HG03558 (cell line): ENCODE measurements around the gene CRACR2B.

ENCODE experiments used
- ATAC-seq: cut with Tn5 transposase; IDR thresholded peaks from one replicate; pipeline ENCODE4 v1.9.1; 2021; ENCODE audit warnings: moderate number of reproducible peaks; ENCODE audit not compliant: unreplicated experiment; ENCODE audit errors: extremely low read depth

The CRACR2B gene

GRCh38 chr11:824942-825341, 2.8 kb upstream of the CRACR2B start:
- ATAC-seq, result no peak

- ATAC-seq, result no peak
These were observed 2.1 kb upstream of the CRACR2B start for GRCh38 chr11:825366-826226.

GRCh38 chr11:826227-826621, 1.5 kb upstream of the CRACR2B start:
- no peak for ATAC-seq

- no peak for ATAC-seq
These were observed 928 bp upstream of the CRACR2B start for GRCh38 chr11:826836-827145.

- ATAC-seq, result no peak
These were observed 398 bp upstream of the CRACR2B start for GRCh38 chr11:827146-827896.

GRCh38 chr11:828506-829175, 922 bp downstream of the CRACR2B start:
- ATAC-seq, result no peak

- ATAC-seq, result no peak
These were observed 1.6 kb downstream of the CRACR2B start for GRCh38 chr11:829176-829846.

GRCh38 chr11:829847-830294, 2.2 kb downstream of the CRACR2B start:
- no peak for ATAC-seq

- no peak for ATAC-seq
These were observed 2.8 kb downstream of the CRACR2B start for GRCh38 chr11:830295-831117.

- no peak for ATAC-seq
These were observed 3.6 kb downstream of the CRACR2B start for GRCh38 chr11:831118-831864.

GRCh38 chr11:831961-832528, 4.3 kb downstream of the CRACR2B start:
- ATAC-seq, result no peak

GRCh38 chr11:832529-833113, 4.9 kb downstream of the CRACR2B start, which contains the start of gene CD151:
Gene CD151, plus strand, starts transcription at chr11:832952. Its CDS starts 3,118 bp downstream, at chr11:836070.
- ATAC-seq, result no peak

GRCh38 chr11:833114-833791, 5.5 kb downstream of the CRACR2B start:
- no peak for ATAC-seq

- ATAC-seq, result no peak
These were observed 6.2 kb downstream of the CRACR2B start for GRCh38 chr11:833849-834311.

- no peak for ATAC-seq
These were observed 6.9 kb downstream of the CRACR2B start for GRCh38 chr11:834371-835316.

- ATAC-seq, result no peak
These were observed 8.6 kb downstream of the CRACR2B start for GRCh38 chr11:836274-836673.
